H9 (cell line): Measurements from ENCODE around the gene AKIRIN2. TPM values are rescaled to one million over a fixed set of nuclear protein-coding genes. Genes with fewer than 3 reads are reported as not detected.

Source experiments
- DNase-seq: peaks from one replicate; pipeline ENCODE4 v3.0.0-alpha.2; 2017
- H2AFZ ChIP-seq: one replicate; pipeline ENCODE4 v1.6.1; 2013; ENCODE audit warnings: mild to moderate bottlenecking, low read length, control low read depth, moderate library complexity
- H2AK5ac ChIP-seq: 2 replicates; pipeline ENCODE4 v1.6.1; 2013; ENCODE audit warnings: low read length, control low read depth, mixed read lengths; ENCODE audit not compliant: insufficient read length
- H2BK120ac ChIP-seq: one replicate; pipeline ENCODE4 v1.6.1; 2013; ENCODE audit warnings: low read depth, mild to moderate bottlenecking, low read length, control low read depth, inconsistent platforms; ENCODE audit not compliant: poor library complexity, severe bottlenecking
- H2BK12ac ChIP-seq: 2 replicates; pipeline ENCODE4 v1.6.1; 2013; ENCODE audit warnings: low read length, control low read depth, mixed read lengths, low read depth; ENCODE audit not compliant: insufficient read length
- H2BK15ac ChIP-seq: 2 replicates; pipeline ENCODE4 v1.6.1; 2013; ENCODE audit warnings: low read depth, low read length, control low read depth
- H2BK20ac ChIP-seq: one replicate; pipeline ENCODE4 v1.6.1; 2013; ENCODE audit warnings: low read depth, mild to moderate bottlenecking, low read length, control low read depth, inconsistent platforms; ENCODE audit not compliant: poor library complexity, severe bottlenecking
- H2BK5ac ChIP-seq: 2 replicates; pipeline ENCODE4 v1.6.1; 2013; ENCODE audit warnings: low read length, control low read depth, mixed read lengths; ENCODE audit not compliant: insufficient read length
- H3K14ac ChIP-seq: 2 replicates; pipeline ENCODE4 v1.6.1; 2013; ENCODE audit warnings: low read length, control low read depth; ENCODE audit not compliant: insufficient read depth
- H3K18ac ChIP-seq: 2 replicates; pipeline ENCODE4 v1.6.1; 2013; ENCODE audit warnings: low read depth, mild to moderate bottlenecking, mixed read lengths, low read length, control low read depth; ENCODE audit not compliant: insufficient read length
- H3K23ac ChIP-seq: 2 replicates; pipeline ENCODE4 v1.6.1; 2013; ENCODE audit warnings: low read length, control low read depth, mixed read lengths, low read depth; ENCODE audit not compliant: insufficient read length
- H3K23me2 ChIP-seq: 2 replicates; pipeline ENCODE4 v1.6.1; 2013; ENCODE audit warnings: low read depth, mild to moderate bottlenecking, mixed read lengths, low read length, control low read depth; ENCODE audit not compliant: insufficient read length, poor library complexity, severe bottlenecking
- H3K27ac ChIP-seq: 2 replicates; pipeline ENCODE4 v1.5.1; 2013; ENCODE audit warnings: low read length, control low read depth, mixed read lengths, low read depth; ENCODE audit not compliant: insufficient read length
- H3K27me3 ChIP-seq: 2 replicates; pipeline ENCODE4 v1.6.1; 2013; ENCODE audit warnings: low read length, control low read depth, inconsistent platforms; ENCODE audit not compliant: insufficient read depth
- H3K4ac ChIP-seq: 2 replicates; pipeline ENCODE4 v1.6.1; 2013; ENCODE audit warnings: low read depth, mild to moderate bottlenecking, control low read depth, inconsistent platforms, low read length, moderate library complexity
- H3K4me1 ChIP-seq: 2 replicates; pipeline ENCODE4 v1.6.1; 2013; ENCODE audit warnings: low read length, control low read depth, inconsistent platforms; ENCODE audit not compliant: insufficient read depth
- H3K4me2 ChIP-seq: 2 replicates; pipeline ENCODE4 v1.6.1; 2013; ENCODE audit warnings: low read length, control low read depth, mixed read lengths; ENCODE audit not compliant: insufficient read length, insufficient read depth
- H3K56ac ChIP-seq: 2 replicates; pipeline ENCODE4 v1.6.1; 2013; ENCODE audit warnings: low read depth, mild to moderate bottlenecking, mixed read lengths, low read length, control low read depth; ENCODE audit not compliant: insufficient read length
- H3K79me1 ChIP-seq: 2 replicates; pipeline ENCODE4 v1.6.1; 2013; ENCODE audit warnings: low read depth, mild to moderate bottlenecking, moderate library complexity, low read length, control low read depth, inconsistent platforms; ENCODE audit not compliant: insufficient read depth, poor library complexity, severe bottlenecking
- H3K79me2 ChIP-seq: 2 replicates; pipeline ENCODE4 v1.6.1; 2013; ENCODE audit warnings: low read length, control low read depth, inconsistent platforms; ENCODE audit not compliant: insufficient read depth
- H3K9ac ChIP-seq: 2 replicates; pipeline ENCODE4 v1.6.1; 2013; ENCODE audit warnings: low read length, control low read depth, mixed read lengths; ENCODE audit not compliant: insufficient read length; ENCODE audit errors: extremely low read depth
- H3K9me3 ChIP-seq: one replicate; pipeline ENCODE4 v1.6.1; 2013; ENCODE audit warnings: low read depth, low read length, inconsistent platforms; ENCODE audit not compliant: control insufficient read depth
- H3T11ph ChIP-seq: one replicate; pipeline ENCODE4 v1.6.1; 2013; ENCODE audit warnings: mild to moderate bottlenecking, low read length, control low read depth, inconsistent platforms
- H4K20me1 ChIP-seq: one replicate; pipeline ENCODE4 v1.6.1; 2013; ENCODE audit not compliant: control insufficient read depth, insufficient read length, insufficient read depth
- H4K5ac ChIP-seq: 2 replicates; pipeline ENCODE4 v1.6.1; 2013; ENCODE audit warnings: low read depth, mild to moderate bottlenecking, mixed read lengths, low read length, control low read depth; ENCODE audit not compliant: insufficient read length
- H4K8ac ChIP-seq: replicated peaks from 2 replicates; pipeline ENCODE4 v1.6.1; 2013; ENCODE audit warnings: low read length, control low read depth, mixed read lengths, low read depth; ENCODE audit not compliant: insufficient read length
- H4K91ac ChIP-seq: 2 replicates; pipeline ENCODE4 v1.6.1; 2013; ENCODE audit warnings: low read depth, mild to moderate bottlenecking, moderate library complexity, mixed read lengths, low read length, control low read depth; ENCODE audit not compliant: insufficient read length
- H3K27ac Mint-ChIP-seq, 3 experiments: 2 replicates in 2 of 3; 3 replicates in 1 of 3; pipeline ENCODE4 v1.8.0; 2020 to 2021; ENCODE audit warnings: mixed read lengths in 3 of 3, mild to moderate bottlenecking in 1 of 3, moderate library complexity in 1 of 3
- H3K27me3 Mint-ChIP-seq: 2 replicates; pipeline ENCODE4 v1.8.0; 2021; ENCODE audit warnings: low read depth, mild to moderate bottlenecking, moderate library complexity, mixed read lengths
- H3K36me3 Mint-ChIP-seq, 3 experiments: 2 replicates in 2 of 3; 3 replicates in 1 of 3; pipeline ENCODE4 v1.8.0; 2020 to 2021; ENCODE audit warnings: low read depth in 3 of 3, mixed read lengths in 3 of 3; ENCODE audit not compliant: insufficient read depth in 1 of 3
- H3K4me1 Mint-ChIP-seq, 2 experiments: 2 replicates each; pipeline ENCODE4 v1.8.0; 2020; ENCODE audit warnings: mixed read lengths in 2 of 2
- H3K4me3 Mint-ChIP-seq, 2 experiments: 2 replicates in 1 of 2; 3 replicates in 1 of 2; pipeline ENCODE4 v1.8.0; 2020 to 2021; ENCODE audit warnings: mild to moderate bottlenecking in 2 of 2, mixed read lengths in 2 of 2, moderate library complexity in 1 of 2
- H3K9me3 Mint-ChIP-seq, 2 experiments: 2 replicates in 1 of 2; 3 replicates in 1 of 2; pipeline ENCODE4 v1.8.0; 2020; ENCODE audit warnings: mild to moderate bottlenecking in 2 of 2, mixed read lengths in 2 of 2, moderate library complexity in 1 of 2
- CTCF ChIP-seq: fragments of 200-600 bp; sonication (generic); conservative IDR thresholded peaks from 3 replicates; pipeline ENCODE4 v1.8.0; 2021; ENCODE audit warnings: antibody characterized with exemption, mild to moderate bottlenecking
- WGBS: extraction: QIAGEN DNeasy Blood & Tissue Kit; methylation state at CpG from one replicate; pipeline ENCODE4 v1.1.7; 2013; ENCODE audit warnings: missing lambda C conversion rate, low lambda C conversion rate, mixed read lengths; ENCODE audit not compliant: insufficient read length; ENCODE audit errors: extremely low coverage; 5-methylcytosine and 5-hydroxymethylcytosine counted together
- total RNA-seq: library from RNA; stranded (reverse); gene quantifications from 2 replicates; pipeline ENCODE4 v1.2.1, GENCODE V29; 2021

AKIRIN2 gene
- total RNA-seq, 1 experiment from 2014 or later = 75.7 TPM

- H3K4me1 ChIP-seq = no peaks in the 10 kb centered on the region
- H3K4me3 Mint-ChIP-seq = no peak overlapping the region
- no CpG with 5 or more reads among the region's 1 CpG for WGBS
Measured at GRCh38 chr6:87747646-87748045, 45.6 kb upstream of the AKIRIN2 start.

More at GRCh38 chr6:87747646-87748045, 45.6 kb upstream of the AKIRIN2 start:
- TF ChIP-seq CTCF = no peak
- Histone ChIP-seq H3K27ac (no peak overlapping the region), H3K79me2 (no peaks in the 10 kb centered on the region), H3K18ac (no peak overlapping the region), H2BK12ac (no peak overlapping the region), H3K4me2 (no peak overlapping the region), H2BK20ac (no peak overlapping the region), H2BK15ac (no peak overlapping the region), H3K23ac (no peak overlapping the region), H2AK5ac (no peak overlapping the region), H2AFZ (no peak overlapping the region), H3K9ac (no peak overlapping the region), H4K5ac (no peak overlapping the region), H2BK5ac (no peak overlapping the region), H3T11ph (no peak overlapping the region), H4K91ac (no peak overlapping the region), H2BK120ac (no peak overlapping the region), H3K14ac (no peak overlapping the region), H3K9me3 (no peaks in the 10 kb centered on the region), H3K4ac (no peak overlapping the region), H4K8ac (no peak overlapping the region), H3K79me1 (no peaks in the 10 kb centered on the region), H3K27me3 (no peaks in the 10 kb centered on the region), H4K20me1 (no peaks in the 10 kb centered on the region), H3K56ac (no peak overlapping the region), H3K23me2 (no peaks in the 10 kb centered on the region)
- Mint-ChIP-seq H3K36me3 (peaks cover 0 to 4% (median 3%) of the 10 kb centered on the region in 3 experiments; a peak in 3 of 7 replicates), H3K27ac (no peak overlapping the region), H3K4me1 (no peaks in the 10 kb centered on the region), H3K27me3 (no peaks in the 10 kb centered on the region; the same call in 1 of the 2 replicates), H3K9me3 (peaks cover 3 to 6% of the 10 kb centered on the region in 2 experiments; a peak in 2 of 5 replicates)
- no peak for DNase-seq
